HG03565 (cell line): ENCODE measurements around the gene NCDN.
"Not testable (repeated sequence)": the region's sequence is repeated elsewhere in the genome, so short reads cannot be mapped to it uniquely, and the experiment has no call there.

Experiments used
- ATAC-seq: cut with Tn5 transposase; IDR thresholded peaks from one replicate; pipeline ENCODE4 v1.9.1; 2021; ENCODE audit warnings: mild to moderate bottlenecking, moderate library complexity; ENCODE audit not compliant: unreplicated experiment

NCDN gene

GRCh38 chr1:35568975-35569395 is 11.4 kb downstream of the NCDN start:
- no peak for ATAC-seq

GRCh38 chr1:35569936-35570335 is 12.3 kb downstream of the NCDN start:
- ATAC-seq, result no peak

GRCh38 chr1:35570589-35571137 is 13.1 kb downstream of the NCDN start:
- ATAC-seq, result no peak

- no peak for ATAC-seq
Measured at GRCh38 chr1:35571263-35571662, 13.7 kb downstream of the NCDN start.

GRCh38 chr1:35572296-35572695 is 14.7 kb downstream of the NCDN start:
- no peak for ATAC-seq

- ATAC-seq, result no peak
Measured at GRCh38 chr1:35573198-35574124, 15.9 kb downstream of the NCDN start, which contains the start of gene TFAP2E. Gene TFAP2E, plus strand, starts transcription at chr1:35573314. Its CDS starts 264 bp downstream, at chr1:35573578.

GRCh38 chr1:35574125-35574654 is 16.6 kb downstream of the NCDN start:
- ATAC-seq, result no peak

GRCh38 chr1:35574655-35575415 is 17.2 kb downstream of the NCDN start:
- ATAC-seq, result no peak

GRCh38 chr1:35575416-35575958 is 17.9 kb downstream of the NCDN start:
- ATAC-seq, result no peak

GRCh38 chr1:35576061-35576765 is 18.6 kb downstream of the NCDN start:
- ATAC-seq, result no peak

GRCh38 chr1:35576766-35577070 is 19.1 kb downstream of the NCDN start:
- not testable (repeated sequence) for ATAC-seq

GRCh38 chr1:35577071-35577998 is 19.7 kb downstream of the NCDN start:
- no peak for ATAC-seq

- ATAC-seq, result no peak
Measured at GRCh38 chr1:35580949-35581388, 23.4 kb downstream of the NCDN start.

- not testable (repeated sequence) for ATAC-seq
Measured at GRCh38 chr1:35581621-35582020, 24.0 kb downstream of the NCDN start.

GRCh38 chr1:35585281-35585680 is 27.7 kb downstream of the NCDN start:
- no peak for ATAC-seq

GRCh38 chr1:35585805-35586204 is 28.2 kb downstream of the NCDN start:
- not testable (repeated sequence) for ATAC-seq

- no peak for ATAC-seq
Measured at GRCh38 chr1:35586808-35587207, 29.2 kb downstream of the NCDN start.

- ATAC-seq, result no peak
Measured at GRCh38 chr1:35587736-35588135, 30.1 kb downstream of the NCDN start.

- ATAC-seq, result no peak
Measured at GRCh38 chr1:35588197-35588910, 30.8 kb downstream of the NCDN start.
